Esophagus squamous epithelium (tissue), 4 donors: Measurements from ENCODE around the gene FOXD3.

ENCODE experiments used
- CTCF ChIP-seq, 6 experiments: fragments of 450-650 bp in 4 of 6; fragments of 200-600 bp in 2 of 6; sonication (generic) in 2 of 6; IDR thresholded peaks; one replicate each; pipeline ENCODE4 v1.5.1; 2016 to 2019; ENCODE audit warnings: antibody characterized with exemption in 6 of 6, mild to moderate bottlenecking in 4 of 6, moderate library complexity in 4 of 6
- POLR2A ChIP-seq, 4 donors: fragments of 450-650 bp; IDR thresholded peaks; one replicate each; pipeline ENCODE4 v1.6.1; 2017; ENCODE audit warnings: antibody characterized with exemption in 4 of 4, mild to moderate bottlenecking in 4 of 4, moderate library complexity in 3 of 4

- TF ChIP-seq POLR2A (IDR thresholded peaks at IDR 0.05), result no peak
- TF ChIP-seq CTCF (IDR thresholded peaks at IDR 0.05), result no peak
These were observed 28.0 kb downstream of the FOXD3 start for GRCh38 chr1:63350320-63350719.
